Measurements from ENCODE around the gene TMEM229A.

DNA sequence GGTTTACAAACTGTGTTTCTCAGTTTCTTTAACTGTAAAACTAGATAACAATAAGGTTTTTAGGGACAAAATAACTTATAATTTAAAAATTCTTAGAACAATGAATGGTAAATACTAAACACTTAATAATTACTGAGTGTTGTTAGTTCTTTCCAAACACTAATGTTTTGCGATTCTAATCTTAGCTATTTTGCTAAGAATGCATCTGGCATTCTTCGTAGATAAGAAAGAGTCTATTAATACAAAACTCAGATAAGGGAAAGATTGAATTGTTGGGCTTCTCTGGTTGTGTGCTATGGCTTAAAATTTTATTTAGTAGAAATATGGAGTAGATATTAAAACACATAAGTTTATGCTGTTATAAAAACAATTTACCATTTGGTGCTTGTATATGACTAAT is 45.4 kb downstream of the TMEM229A start:
- TF ChIP-seq, protein P1, sequence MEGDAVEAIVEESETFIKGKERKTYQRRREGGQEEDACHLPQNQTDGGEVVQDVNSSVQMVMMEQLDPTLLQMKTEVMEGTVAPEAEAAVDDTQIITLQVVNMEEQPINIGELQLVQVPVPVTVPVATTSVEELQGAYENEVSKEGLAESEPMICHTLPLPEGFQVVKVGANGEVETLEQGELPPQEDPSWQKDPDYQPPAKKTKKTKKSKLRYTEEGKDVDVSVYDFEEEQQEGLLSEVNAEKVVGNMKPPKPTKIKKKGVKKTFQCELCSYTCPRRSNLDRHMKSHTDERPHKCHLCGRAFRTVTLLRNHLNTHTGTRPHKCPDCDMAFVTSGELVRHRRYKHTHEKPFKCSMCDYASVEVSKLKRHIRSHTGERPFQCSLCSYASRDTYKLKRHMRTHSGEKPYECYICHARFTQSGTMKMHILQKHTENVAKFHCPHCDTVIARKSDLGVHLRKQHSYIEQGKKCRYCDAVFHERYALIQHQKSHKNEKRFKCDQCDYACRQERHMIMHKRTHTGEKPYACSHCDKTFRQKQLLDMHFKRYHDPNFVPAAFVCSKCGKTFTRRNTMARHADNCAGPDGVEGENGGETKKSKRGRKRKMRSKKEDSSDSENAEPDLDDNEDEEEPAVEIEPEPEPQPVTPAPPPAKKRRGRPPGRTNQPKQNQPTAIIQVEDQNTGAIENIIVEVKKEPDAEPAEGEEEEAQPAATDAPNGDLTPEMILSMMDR (conservative IDR thresholded peaks at IDR 0.05; ENCODE audit: low read length): no peak
- TF ChIP-seq EZH2phosphoT487 (IDR thresholded peaks at IDR 0.05; ENCODE audit: borderline replicate concordance): no peak
